HG03342 (cell line): ENCODE measurements around the gene CUBN.

Experiments used
- ATAC-seq: cut with Tn5 transposase; IDR thresholded peaks from one replicate; pipeline ENCODE4 v1.9.1; 2021; ENCODE audit warnings: mild to moderate bottlenecking, moderate library complexity; ENCODE audit not compliant: unreplicated experiment

CUBN gene

DNA sequence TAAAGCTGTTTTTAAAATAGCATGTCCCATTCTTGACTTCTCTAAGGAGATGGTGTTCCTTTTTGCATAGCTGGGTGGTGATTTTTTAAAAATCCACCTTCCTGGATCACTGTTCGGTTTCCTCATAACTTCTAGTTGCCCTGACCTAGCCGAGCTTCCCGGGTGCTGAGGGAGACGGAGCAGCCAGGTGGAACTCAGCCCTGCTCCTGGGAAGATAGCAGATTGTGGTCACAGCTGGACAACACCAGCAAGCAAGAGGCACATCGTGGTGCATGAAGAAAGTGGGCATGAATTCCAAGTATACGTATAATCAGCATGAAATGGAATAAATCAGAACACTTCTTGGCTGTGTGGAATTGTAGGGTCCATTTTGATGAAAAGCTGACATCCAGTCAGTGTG, 238.9 kb downstream of the CUBN start:
- ATAC-seq = no peak

DNA sequence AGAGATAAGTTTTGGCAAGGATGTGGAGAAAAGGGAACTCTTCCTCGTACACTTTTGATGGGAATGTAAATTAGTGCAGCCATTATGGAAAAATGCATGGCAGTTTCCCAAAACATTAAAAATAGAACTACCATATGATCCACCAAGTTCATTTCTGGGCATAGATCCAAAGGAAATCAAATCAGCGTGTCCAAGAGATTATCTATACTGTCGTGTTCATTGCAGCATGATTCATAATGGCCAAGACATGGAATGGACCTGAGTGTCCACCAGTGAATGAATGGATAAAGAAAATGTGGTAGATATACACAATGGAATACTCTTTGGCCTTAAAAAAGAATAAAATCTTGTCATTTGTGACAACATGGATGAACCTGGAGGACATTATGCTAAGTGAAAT, 242.0 kb downstream of the CUBN start:
- no peak for ATAC-seq

DNA sequence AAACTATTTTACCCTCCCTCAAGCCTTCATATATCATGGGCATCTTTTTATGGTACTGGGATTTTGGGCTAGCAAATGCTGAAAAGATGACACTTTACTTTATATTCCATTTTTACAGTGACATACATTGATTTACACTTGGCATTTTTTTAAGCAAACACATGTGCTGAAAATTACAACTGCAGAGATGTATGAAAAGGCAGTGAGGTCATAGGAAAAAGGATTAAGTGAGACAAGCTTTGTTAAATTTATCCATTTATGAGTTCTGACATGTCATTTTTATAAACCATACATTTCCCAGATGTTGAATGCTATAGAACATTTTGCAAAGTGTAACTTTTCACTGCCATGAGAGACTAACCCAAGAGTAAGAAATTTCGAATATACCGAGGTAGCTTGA, 243.6 kb downstream of the CUBN start:
- no peak for ATAC-seq

DNA sequence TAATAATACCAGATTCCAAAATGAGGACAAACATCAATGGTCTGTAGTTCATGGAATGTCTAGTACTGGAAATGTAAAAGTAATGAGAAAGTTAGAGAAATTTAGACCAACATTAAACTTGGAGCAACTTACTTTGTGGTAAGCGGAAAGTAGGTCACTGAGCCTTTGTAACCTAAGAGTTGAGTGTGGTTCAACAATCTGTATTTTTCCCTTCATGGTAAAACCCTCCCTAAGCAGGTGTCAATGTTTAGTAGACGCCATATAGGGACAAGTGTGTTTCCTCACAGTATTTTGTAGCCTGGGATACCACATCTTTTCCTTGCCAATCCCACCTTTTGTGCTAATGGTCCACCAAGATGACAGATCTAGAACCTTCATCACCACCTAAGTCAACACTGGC, 245.1 kb downstream of the CUBN start:
- ATAC-seq = no peak

DNA sequence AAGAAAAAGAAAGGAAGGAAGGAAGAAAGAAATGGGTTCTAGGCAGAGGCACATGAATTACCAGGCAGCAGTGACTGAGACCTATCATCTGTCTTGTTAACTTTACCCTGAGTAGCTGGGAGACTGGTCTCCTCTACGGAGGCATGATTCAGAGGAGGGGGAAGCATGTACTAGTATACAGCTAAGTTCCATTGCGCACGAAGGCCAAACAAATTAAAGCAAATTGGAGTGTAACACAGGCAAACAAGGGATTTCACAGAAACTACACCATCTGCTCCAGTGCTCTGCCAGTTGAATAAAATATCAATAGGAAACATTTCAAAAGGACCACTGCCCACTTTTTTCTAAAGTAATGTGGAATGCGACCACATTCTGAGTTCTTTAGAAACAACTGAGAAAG, 246.5 kb downstream of the CUBN start:
- no peak for ATAC-seq

DNA sequence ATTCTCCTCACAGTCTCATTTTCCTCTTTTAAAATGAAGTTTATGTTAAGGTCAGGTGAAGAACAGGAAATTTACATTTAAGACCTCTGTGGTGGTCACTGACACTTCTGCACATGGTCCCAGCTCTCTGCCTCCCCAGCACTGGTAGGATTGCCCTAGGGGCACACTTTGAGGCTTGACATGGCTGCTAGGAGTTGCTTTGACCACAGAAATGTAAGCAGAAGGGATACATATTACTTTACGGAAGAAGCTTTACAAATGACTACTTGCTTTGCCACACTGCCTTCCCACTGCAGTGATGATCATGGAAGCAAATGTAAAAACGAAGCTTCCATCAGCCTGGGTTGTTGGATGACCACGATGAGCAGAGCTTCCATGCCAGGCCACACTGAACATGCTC, 259.3 kb downstream of the CUBN start:
- ATAC-seq = no peak

DNA sequence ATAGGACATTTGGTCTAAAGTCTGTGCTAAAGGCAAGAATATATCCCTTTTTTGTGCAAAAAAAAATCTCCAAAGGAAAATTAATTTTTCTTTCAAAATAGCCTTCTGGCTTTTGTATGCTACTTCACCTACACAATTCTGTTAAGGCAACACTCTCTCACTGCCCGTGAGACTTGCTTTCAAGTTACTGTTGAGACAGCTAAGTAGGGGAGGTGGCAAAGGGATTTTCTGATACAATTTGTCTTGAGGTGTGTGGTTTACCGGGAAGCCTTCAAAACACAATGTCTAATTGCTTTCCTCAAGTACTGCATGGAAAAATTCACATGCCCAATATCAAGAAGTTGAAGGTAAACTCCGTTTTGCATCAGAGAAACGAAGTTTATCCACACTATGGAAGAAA, 261.6 kb downstream of the CUBN start:
- no peak for ATAC-seq

DNA sequence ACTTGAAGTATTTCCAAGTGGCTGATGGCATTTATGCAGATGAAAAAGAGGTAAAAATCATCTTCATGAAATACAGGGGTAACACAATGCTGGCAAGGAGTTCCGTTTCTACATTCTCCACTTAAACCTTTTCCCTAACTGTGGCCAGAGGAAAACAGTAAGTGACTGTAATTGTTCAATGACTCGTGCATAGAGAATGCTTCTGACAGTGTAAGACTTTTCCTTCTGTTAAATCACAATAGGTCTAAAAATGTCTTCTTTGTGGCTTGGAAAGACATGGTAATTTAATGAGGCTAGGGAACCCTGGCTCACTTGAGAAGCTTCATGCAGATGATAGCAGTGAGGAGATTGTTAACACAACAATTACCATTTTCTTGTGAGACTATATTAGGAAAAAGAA, 262.1 kb downstream of the CUBN start:
- no peak for ATAC-seq

DNA sequence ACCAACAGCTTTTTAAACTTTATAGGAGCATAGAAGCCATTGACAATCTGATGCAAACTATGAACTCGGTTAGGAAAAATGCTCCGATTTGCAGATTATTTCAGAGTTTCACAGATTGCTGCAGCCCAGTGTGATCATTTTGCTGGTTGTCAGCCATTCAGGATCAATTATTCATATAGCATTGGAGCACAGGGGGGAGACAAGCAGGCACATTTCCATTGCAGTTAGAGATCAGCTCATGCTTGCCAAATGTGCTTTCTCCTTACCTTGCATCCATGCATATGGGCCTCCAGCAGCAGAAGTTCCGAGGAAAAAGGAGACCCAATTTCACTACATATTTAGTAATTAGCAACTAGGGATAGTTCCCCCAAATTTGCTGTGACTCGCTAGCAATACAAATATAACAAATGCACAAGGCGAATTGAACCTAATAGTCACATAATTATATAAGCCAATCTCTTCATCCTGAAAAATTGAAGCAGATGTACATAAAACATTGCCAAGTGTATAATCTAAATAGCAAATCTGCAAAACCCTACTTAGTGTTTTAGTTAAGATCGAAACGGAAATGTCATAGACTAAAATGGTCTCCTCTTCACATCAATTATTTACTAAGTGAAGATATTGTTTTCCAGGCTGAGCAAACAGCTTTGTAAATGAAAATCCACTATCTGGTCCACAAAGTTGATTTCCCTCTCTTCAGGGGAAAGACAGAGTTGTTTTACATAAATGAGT, 262.9 kb downstream of the CUBN start:
- no peak for ATAC-seq

DNA sequence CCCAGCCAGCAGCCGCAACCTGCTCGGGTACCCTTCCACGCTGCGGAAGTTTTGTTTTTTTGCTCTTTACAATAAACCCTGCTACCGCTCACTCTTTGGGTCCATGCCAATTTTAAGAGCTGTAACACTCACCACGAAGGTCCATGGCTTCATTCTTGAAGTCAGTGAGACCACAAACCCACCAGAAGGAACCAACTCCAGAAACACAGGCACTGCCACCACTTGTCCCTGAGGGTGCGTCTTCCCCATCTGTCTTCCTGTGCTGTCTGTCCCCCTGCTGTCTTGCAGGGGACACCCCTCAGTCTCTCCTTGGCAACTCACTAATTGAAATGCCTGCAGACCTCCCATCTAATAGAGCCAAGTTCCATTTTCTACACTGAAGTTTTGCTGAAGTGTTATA, 263.8 kb downstream of the CUBN start:
- no peak for ATAC-seq

DNA sequence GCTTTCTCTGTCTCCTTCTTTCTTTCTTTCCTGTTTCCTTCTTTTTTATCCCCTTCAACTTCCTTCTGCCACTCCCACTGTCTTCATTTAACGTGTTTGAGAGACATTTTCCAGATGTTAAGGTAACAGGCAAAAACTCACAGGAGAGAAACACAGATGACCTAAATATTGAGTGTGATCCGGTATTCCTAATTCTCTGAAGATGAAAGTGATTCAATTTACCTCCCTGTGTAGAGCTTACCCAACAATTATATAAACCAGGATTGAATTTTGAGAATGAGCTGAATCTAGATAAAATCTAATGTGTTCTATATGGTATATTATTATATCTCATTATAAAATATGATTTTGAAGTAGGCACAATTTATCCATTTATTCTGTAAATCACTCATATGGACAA, 265.8 kb downstream of the CUBN start:
- no peak for ATAC-seq

DNA sequence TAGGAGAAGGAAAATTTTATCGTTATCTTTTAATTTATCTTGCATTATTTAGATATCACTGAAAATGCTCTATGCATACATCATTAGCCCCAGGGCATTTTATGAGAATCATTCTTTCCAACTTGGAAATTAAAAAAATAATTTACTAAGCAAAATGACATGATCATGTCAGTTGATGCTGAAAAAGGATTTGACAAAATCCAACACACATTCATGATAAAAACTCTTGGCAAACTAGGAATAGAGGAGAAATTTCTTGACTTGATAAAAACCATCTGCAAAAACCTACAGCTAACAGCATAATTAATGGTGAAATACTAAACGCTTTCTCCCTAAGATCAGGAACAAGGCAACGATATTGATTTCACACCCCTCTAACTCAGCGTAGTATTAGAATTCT, 272.2 kb downstream of the CUBN start:
- no peak for ATAC-seq

DNA sequence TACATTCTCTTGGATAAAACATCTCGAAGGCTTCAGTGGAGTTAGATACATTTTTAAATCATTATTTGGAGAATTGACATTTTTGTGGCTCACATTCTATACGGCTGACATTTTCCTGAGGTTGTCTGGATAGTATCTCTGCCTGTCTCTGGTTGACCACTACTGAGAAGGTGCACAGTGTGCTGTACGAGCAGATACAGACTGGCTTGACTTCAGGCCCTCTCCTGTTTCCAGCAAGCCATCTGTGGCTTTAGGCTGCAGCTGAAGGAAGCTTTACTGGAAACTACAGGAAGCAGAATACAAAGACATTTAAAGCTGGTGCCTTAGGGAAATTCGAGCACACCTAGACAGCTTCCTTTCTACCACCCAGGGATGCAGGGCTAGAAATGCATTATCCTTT, 273.0 kb downstream of the CUBN start:
- no peak for ATAC-seq

DNA sequence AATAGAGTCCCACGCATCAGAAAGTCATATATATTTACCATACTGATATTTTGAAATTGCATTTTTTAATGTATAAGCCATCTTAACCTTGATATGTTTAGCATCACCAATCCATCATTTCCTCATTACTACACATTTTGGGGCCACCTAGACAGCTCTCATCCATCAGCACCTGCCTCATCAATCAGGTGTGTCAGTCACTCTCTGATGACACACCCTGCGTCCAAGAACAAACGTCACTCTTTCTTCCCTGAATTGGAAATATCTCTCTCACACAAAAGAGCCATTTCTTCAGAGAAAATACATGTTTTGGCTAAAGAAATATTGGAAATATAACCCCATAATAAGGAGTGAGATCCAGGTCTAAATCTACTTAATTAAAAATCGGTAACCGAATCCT, 273.5 kb downstream of the CUBN start:
- no peak for ATAC-seq

DNA sequence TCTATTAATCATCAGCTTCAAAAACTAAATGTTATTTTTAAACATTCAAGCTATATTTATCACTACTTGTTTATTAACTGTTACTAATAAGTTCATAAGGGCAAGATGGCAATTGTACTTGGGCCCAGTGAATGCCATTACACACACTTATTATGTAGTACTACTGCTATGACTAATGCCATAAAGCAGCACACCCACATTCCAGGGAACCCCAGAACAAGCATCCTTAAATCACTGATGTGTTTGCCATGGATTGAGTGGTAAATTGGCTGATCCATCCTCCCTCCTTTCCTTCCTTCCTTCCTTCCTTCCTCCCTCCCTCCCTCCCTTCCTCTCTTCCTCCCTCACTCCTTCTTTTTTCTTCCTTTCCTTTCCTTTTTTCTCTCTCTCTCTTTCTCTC, 275.0 kb downstream of the CUBN start:
- no peak for ATAC-seq

DNA sequence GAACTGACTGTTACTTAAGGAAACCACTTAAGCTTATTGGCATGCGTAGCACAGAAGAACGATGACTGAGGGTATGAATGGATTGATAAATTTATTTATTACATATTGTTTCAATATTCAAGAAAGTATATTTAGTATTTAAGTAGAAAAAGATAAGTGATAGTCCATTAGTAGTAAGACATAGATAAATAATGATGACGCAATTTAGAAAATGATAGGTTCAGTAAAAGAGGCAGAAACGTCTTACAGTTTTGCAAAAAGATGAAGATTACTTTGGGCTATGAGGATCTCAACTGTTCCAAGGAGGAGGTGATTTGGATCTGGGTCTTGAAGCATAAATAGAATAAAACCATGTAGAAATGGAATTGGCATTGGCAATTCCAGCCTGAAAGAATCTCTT, 275.8 kb downstream of the CUBN start:
- ATAC-seq = no peak

DNA sequence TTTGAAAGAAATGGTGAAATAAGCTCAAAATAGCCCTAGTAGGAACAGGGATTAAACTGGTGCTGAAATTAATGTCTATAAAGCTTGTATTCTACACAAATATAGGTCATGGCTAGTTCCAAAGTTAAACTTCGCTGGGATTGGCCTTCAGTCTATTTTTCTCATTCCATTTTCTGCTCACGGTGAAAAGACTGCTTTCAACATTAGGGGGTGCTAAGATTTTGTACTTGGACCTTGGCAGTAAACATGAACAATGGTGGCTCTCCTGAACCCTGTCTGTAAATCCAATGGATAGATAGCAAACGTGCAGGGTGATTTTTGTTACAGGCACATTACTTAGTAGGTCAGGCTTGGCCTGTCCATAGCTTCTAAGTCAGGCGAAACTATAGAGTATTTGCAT, 276.4 kb downstream of the CUBN start:
- ATAC-seq = no peak

DNA sequence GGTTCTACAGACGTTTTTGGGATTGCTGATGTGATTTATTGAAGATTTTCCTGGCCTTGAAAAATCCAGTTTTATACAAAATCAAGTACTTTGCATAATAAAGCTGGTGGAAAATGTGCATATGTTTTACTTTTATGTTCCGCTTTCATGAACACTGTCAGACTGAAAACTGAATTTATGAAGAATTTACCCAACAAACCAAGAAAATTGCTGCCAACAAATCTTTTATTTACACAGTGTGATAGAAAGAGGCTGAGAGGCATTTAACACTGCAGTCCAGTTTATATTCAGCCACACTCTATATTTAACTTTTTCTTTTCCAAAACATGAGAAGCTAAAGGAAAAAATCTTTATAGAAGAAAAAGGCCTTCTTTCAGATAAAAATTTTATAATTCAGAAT, 277.0 kb downstream of the CUBN start:
- ATAC-seq = no peak

DNA sequence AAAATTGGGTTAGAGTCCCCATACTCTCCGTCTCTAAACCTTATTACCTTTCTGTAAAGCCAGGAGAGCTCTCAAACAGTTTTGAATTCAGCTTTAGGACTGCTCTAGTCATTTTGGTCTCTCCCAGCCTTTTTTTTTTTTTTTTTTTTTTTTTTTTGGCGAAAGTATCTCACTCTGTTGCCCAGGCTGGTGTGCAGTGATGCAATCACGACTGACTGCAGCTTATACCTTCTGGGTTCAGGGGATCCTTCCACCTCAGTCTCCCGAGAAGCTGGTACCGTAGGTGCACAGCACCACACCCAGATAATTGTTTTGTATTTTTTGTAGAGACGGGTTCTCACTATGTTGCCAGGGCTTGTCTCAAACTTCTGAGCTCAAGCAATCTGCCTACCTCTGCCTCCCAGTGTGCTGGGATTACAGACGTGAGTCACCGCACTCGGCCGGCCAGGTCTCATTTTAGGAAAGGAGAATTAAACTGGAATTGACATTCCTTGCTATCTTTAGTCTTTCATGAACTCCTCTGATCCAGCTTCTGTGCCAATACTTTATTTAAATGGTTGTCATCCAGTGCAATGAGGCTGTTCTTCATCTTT, 281.0 kb downstream of the CUBN start:
- ATAC-seq = no peak

DNA sequence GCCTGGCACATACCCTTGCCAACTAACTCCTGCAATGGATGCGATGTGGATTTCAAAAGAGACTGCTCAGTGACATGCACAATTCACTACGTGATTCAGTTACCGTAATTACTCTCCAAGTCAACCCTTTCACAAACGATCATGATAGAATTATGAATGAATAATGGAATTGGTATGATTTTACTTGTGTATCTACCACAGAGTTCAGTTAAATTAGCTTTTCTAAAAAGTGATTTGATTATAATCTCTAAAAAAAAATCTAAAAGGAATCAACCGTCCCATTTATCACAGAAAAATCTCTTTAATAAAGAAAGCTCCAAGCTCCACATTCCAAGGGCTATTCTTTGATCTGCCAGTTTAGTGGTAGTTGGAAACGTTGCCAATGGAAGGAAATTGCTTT, 282.0 kb downstream of the CUBN start:
- ATAC-seq = no peak

DNA sequence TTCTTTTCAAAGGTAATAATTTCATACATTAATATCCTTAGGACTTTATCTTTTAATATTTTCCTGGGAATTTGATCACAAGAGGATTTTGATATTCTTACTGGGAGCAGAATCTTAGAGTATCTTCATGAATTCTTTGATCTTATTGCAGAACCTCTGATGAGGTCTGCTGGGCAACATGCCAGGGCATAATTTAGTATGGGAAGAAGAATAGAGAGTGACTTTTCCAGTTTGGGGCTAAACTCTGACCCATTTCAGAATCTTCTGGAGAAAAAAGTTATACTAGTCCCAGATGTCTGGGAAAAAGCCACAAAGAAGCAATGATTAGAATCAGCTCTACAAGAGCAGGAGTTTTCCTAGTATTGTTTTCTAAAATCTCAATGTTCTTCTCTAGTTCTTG, 284.4 kb downstream of the CUBN start:
- no peak for ATAC-seq

DNA sequence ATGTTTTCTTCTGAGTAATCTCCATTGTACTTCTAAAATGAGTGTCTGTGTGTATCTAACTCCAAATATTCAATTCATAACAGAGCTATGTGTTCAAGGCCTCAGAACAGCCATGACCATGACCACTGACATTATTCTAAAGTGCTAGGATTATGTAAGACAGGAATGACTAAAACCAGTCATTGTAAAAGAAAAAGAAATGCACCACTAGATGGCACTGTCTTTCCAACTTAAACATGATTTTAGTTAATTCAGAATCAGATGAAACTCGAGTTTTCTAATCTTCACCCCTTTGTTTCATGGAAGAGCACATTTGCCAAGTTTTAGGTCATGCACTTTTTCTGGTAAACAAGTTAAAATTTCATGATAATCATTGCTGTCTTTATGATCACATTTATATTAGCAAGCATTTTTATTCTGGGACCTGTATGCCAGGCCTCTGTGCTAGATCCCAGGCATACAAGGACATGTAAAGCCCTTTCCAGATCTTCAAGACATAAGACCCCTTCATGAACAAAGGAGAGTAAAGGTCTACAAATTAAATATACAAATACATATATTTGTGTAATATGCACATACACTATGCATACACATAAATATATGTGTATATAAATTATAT, 286.2 kb downstream of the CUBN start:
- no peak for ATAC-seq

DNA sequence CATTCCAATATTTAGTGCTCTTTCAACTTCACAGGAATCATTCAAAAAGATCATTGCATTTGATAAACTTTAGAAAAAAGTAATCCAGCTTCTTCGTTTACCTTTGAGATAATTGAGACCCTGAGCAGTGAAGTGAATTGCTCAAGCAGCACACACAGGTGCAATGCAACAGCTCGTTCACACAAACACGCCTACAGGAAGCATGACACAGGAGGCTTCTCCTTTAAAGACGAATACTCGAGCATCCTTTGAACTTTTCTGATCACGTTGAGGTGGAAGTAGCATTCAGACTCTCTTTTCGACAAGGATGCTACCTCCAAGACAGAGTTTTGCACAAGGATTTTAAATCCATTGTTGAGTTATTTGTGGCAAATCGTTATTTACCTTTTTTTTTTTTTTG, 294.4 kb downstream of the CUBN start:
- ATAC-seq = no peak
